ENCODE data around the gene PHACTR3.

PHACTR3 gene

GRCh38 chr20:59784365-59784764 lies 180.0 kb downstream of the PHACTR3 start:
- no peak for DNase-seq

- no peak for DNase-seq
Measured at GRCh38 chr20:59784791-59785668, 180.7 kb downstream of the PHACTR3 start.

GRCh38 chr20:59785669-59785959 lies 181.3 kb downstream of the PHACTR3 start:
- DNase-seq: no peak

- DNase-seq: no peak
Measured at GRCh38 chr20:59785986-59786795, 181.9 kb downstream of the PHACTR3 start.

- no peak for DNase-seq
Measured at GRCh38 chr20:59786801-59787537, 182.6 kb downstream of the PHACTR3 start.

GRCh38 chr20:59787538-59787890 lies 183.2 kb downstream of the PHACTR3 start:
- no peak for DNase-seq

- no peak for DNase-seq
Measured at GRCh38 chr20:59788196-59788735, 183.9 kb downstream of the PHACTR3 start.

- no peak for DNase-seq
Measured at GRCh38 chr20:59788811-59789397, 184.6 kb downstream of the PHACTR3 start.

- DNase-seq: no peak
Measured at GRCh38 chr20:59789686-59790085, 185.3 kb downstream of the PHACTR3 start.

GRCh38 chr20:59790346-59790745 lies 186.0 kb downstream of the PHACTR3 start:
- no peak for DNase-seq

GRCh38 chr20:59792300-59792699 lies 188.0 kb downstream of the PHACTR3 start:
- DNase-seq: no peak

- no peak for DNase-seq
Measured at GRCh38 chr20:59794555-59794954, 190.2 kb downstream of the PHACTR3 start.

GRCh38 chr20:59800309-59800708 lies 196.0 kb downstream of the PHACTR3 start:
- no peak for DNase-seq

- DNase-seq: no peak
Measured at GRCh38 chr20:59802018-59802417, 197.7 kb downstream of the PHACTR3 start.

GRCh38 chr20:59802471-59803221 lies 198.3 kb downstream of the PHACTR3 start:
- DNase-seq: no peak

- no peak for DNase-seq
Measured at GRCh38 chr20:59804347-59804746, 200.0 kb downstream of the PHACTR3 start.

GRCh38 chr20:59804871-59805665 lies 200.7 kb downstream of the PHACTR3 start:
- DNase-seq: no peak

GRCh38 chr20:59805786-59806577 lies 201.6 kb downstream of the PHACTR3 start:
- DNase-seq: no peak

- DNase-seq: no peak
Measured at GRCh38 chr20:59806578-59806975, 202.2 kb downstream of the PHACTR3 start.
